WTC11 (cell line): Measurements from ENCODE around the gene ADAMTS2. TPM values are rescaled to one million over a fixed set of nuclear protein-coding genes. Genes with fewer than 3 reads are reported as not detected.

Experiments
- ATAC-seq: fragments of 200-7000 bp; cut with Tn5 transposase; 2 replicates; pipeline ENCODE4 v1.10.0; 2021; ENCODE audit warnings: mild to moderate bottlenecking, moderate library complexity
- CTCF ChIA-PET: fragments of 300-600 bp; sonication (Branson Sonifier 250); formaldehyde crosslinking; loops from one replicate; lab custom pipeline; 2021; ENCODE audit warnings: antibody characterized with exemption; lab: Charles Lee
- POLR2A ChIA-PET: fragments of 350-600 bp; sonication (Branson Sonifier 250); formaldehyde crosslinking; loops from one replicate; lab custom pipeline; 2021; ENCODE audit warnings: antibody characterized with exemption; lab: Charles Lee
- DNase-seq: peaks from one replicate; pipeline ENCODE4 v3.0.0; 2021; ENCODE audit warnings: low spot score
- H3K27ac Mint-ChIP-seq: 2 replicates; pipeline ENCODE4 v1.8.0; 2021; ENCODE audit warnings: mixed read lengths
- H3K27me3 Mint-ChIP-seq: 2 replicates; pipeline ENCODE4 v1.8.0; 2021; ENCODE audit warnings: low read depth, mild to moderate bottlenecking, moderate library complexity, mixed read lengths
- H3K36me3 Mint-ChIP-seq: 2 replicates; pipeline ENCODE4 v1.8.0; 2021; ENCODE audit warnings: mixed read lengths
- H3K4me1 Mint-ChIP-seq: 2 replicates; pipeline ENCODE4 v1.8.0; 2022; ENCODE audit warnings: mixed read lengths
- H3K4me3 Mint-ChIP-seq: 2 replicates; pipeline ENCODE4 v1.8.0; 2021; ENCODE audit warnings: mild to moderate bottlenecking, moderate library complexity, mixed read lengths
- H3K9me3 Mint-ChIP-seq: 2 replicates; pipeline ENCODE4 v1.8.0; 2021; ENCODE audit warnings: mixed read lengths
- AFF4 ChIP-seq: sonication (generic); formaldehyde crosslinking; IDR thresholded peaks from 2 replicates; pipeline ENCODE4 v1.8.1; 2023; ENCODE audit warnings: mild to moderate bottlenecking, missing genetic modification reagents, borderline replicate concordance
- ATF1 ChIP-seq: sonication (generic); formaldehyde crosslinking; IDR thresholded peaks from 2 replicates; pipeline ENCODE4 v1.8.1; 2023; ENCODE audit warnings: mild to moderate bottlenecking, moderate library complexity, missing genetic modification reagents
- CBFB ChIP-seq: sonication (generic); formaldehyde crosslinking; IDR thresholded peaks from 2 replicates; pipeline ENCODE4 v1.8.1; 2022; ENCODE audit warnings: mild to moderate bottlenecking, low read depth, missing genetic modification reagents
- CDX4 ChIP-seq: fragments of 250-450 bp; sonication (Bioruptor Pico); IDR thresholded peaks from 2 replicates; pipeline ENCODE4 v1.9.0; 2021; ENCODE audit warnings: moderate library complexity, mild to moderate bottlenecking, inconsistent platforms, borderline replicate concordance
- CREM ChIP-seq: sonication (generic); formaldehyde crosslinking; IDR thresholded peaks from 2 replicates; pipeline ENCODE4 v1.8.1; 2022; ENCODE audit warnings: mild to moderate bottlenecking, missing genetic modification reagents, moderate library complexity
- ELF4 ChIP-seq: sonication (generic); formaldehyde crosslinking; IDR thresholded peaks from 2 replicates; pipeline ENCODE4 v1.8.1; 2022; ENCODE audit warnings: low read depth, mild to moderate bottlenecking, moderate library complexity, missing genetic modification reagents
- IRF2 ChIP-seq: sonication (generic); formaldehyde crosslinking; IDR thresholded peaks from 2 replicates; pipeline ENCODE4 v1.8.0; 2022; ENCODE audit warnings: low read depth, missing genetic modification reagents, borderline replicate concordance
- JAZF1 ChIP-seq: fragments of 250-450 bp; sonication (Bioruptor Pico); IDR thresholded peaks from 2 replicates; pipeline ENCODE4 v1.9.0; 2021; ENCODE audit warnings: moderate library complexity, mild to moderate bottlenecking, inconsistent platforms
- MLX ChIP-seq: sonication (generic); formaldehyde crosslinking; IDR thresholded peaks from 2 replicates; pipeline ENCODE4 v1.8.1; 2023; ENCODE audit warnings: mild to moderate bottlenecking, missing genetic modification reagents, moderate library complexity
- MYBL2 ChIP-seq: sonication (generic); formaldehyde crosslinking; IDR thresholded peaks from 2 replicates; pipeline ENCODE4 v1.8.1; 2023; ENCODE audit warnings: mild to moderate bottlenecking, moderate library complexity, missing genetic modification reagents
- NFATC4 ChIP-seq: fragments of 250-450 bp; sonication (Bioruptor Pico); IDR thresholded peaks from 2 replicates; pipeline ENCODE4 v1.9.0; 2021; ENCODE audit warnings: mild to moderate bottlenecking
- NR1H2 ChIP-seq: sonication (generic); formaldehyde crosslinking; IDR thresholded peaks from 2 replicates; pipeline ENCODE4 v1.9.0; 2021; ENCODE audit warnings: mild to moderate bottlenecking, moderate library complexity, missing genetic modification reagents
- RELA ChIP-seq: sonication (generic); formaldehyde crosslinking; IDR thresholded peaks from 2 replicates; pipeline ENCODE4 v1.8.1; 2022; ENCODE audit warnings: missing genetic modification reagents, mild to moderate bottlenecking, borderline replicate concordance
- SMAD4 ChIP-seq: sonication (generic); formaldehyde crosslinking; IDR thresholded peaks from 2 replicates; pipeline ENCODE4 v1.8.0; 2022; ENCODE audit warnings: mild to moderate bottlenecking, missing genetic modification reagents
- SP1 ChIP-seq: sonication (generic); formaldehyde crosslinking; conservative IDR thresholded peaks from 2 replicates; pipeline ENCODE4 v1.8.1; 2022; ENCODE audit warnings: missing genetic modification reagents
- TEAD4 ChIP-seq: sonication (generic); formaldehyde crosslinking; IDR thresholded peaks from 2 replicates; pipeline ENCODE4 v1.8.0; 2022; ENCODE audit warnings: mild to moderate bottlenecking, missing genetic modification reagents
- TP53 ChIP-seq: sonication (generic); formaldehyde crosslinking; IDR thresholded peaks from 2 replicates; pipeline ENCODE4 v1.8.1; 2023; ENCODE audit warnings: mild to moderate bottlenecking, missing genetic modification reagents
- USF2 ChIP-seq: sonication (generic); formaldehyde crosslinking; IDR thresholded peaks from 2 replicates; pipeline ENCODE4 v1.8.1; 2023; ENCODE audit warnings: mild to moderate bottlenecking, missing genetic modification reagents, moderate library complexity
- ZNF219 ChIP-seq: sonication (generic); formaldehyde crosslinking; IDR thresholded peaks from 2 replicates; pipeline ENCODE4 v1.8.0; 2023; ENCODE audit warnings: missing genetic modification reagents, mild to moderate bottlenecking, borderline replicate concordance
- ZNF232 ChIP-seq: sonication (generic); formaldehyde crosslinking; IDR thresholded peaks from 2 replicates; pipeline ENCODE4 v1.8.0; 2022; ENCODE audit warnings: mild to moderate bottlenecking, missing genetic modification reagents
- total RNA-seq: library from RNA; stranded (reverse); gene quantifications from 3 replicates; pipeline ENCODE4 v1.2.3, GENCODE V29; 2021
- TF ChIP-seq, protein P1 (sequence below): sonication (generic); formaldehyde crosslinking; IDR thresholded peaks from 2 replicates; pipeline ENCODE4 v1.8.1; 2022; ENCODE audit warnings: missing genetic modification reagents, borderline replicate concordance
- TF ChIP-seq, protein P2 (sequence below): sonication (generic); formaldehyde crosslinking; IDR thresholded peaks from 2 replicates; pipeline ENCODE4 v1.8.0; 2022; ENCODE audit warnings: mild to moderate bottlenecking, missing genetic modification reagents

ADAMTS2 gene
- total RNA-seq, 1 experiment from 2014 or later = 11.2 TPM

DNA sequence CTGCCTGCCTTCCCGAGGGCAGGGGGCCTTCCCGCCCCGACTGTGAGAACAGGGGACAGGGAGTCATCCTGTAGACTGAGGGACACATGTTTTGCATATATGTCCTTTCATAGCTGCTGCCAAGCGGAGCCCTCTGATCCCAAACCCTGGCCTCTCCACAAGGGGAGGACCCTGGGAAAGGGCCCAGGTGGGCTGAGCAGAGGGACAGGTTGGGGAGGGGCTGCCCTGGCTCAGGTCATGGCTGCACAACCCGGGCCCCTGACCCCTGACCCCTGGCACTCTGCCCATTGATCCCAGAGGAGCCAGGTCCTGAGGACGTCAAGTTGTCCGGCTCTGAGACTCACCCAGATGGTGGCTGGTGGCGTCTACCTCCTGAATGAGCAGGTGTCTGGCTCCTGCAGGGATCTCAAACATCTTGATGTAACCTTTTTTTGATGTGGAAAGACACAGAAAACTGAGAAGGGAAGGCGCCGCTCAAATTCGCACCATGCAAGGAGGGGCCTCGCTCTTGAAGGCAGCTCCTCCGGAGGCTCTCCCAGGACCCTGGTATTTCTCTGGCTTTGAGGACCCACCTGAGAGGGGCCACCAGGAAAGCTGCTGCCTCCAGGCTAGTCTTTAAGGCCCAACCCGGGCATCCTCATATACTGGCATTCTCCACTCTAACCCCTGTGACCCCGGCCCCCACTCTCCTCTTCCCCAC lies 213.2 kb downstream of the ADAMTS2 start:
- H3K36me3 Mint-ChIP-seq = no peaks in the 10 kb centered on the region
- DNase-seq (peak; percentile 5), ATAC-seq (no peak)
- no peak overlapping the region for H3K27ac Mint-ChIP-seq
- TF ChIP-seq, protein P1, sequence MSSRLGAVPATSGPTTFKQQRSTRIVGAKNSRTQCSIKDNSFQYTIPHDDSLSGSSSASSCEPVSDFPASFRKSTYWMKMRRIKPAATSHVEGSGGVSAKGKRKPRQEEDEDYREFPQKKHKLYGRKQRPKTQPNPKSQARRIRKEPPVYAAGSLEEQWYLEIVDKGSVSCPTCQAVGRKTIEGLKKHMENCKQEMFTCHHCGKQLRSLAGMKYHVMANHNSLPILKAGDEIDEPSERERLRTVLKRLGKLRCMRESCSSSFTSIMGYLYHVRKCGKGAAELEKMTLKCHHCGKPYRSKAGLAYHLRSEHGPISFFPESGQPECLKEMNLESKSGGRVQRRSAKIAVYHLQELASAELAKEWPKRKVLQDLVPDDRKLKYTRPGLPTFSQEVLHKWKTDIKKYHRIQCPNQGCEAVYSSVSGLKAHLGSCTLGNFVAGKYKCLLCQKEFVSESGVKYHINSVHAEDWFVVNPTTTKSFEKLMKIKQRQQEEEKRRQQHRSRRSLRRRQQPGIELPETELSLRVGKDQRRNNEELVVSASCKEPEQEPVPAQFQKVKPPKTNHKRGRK = no peak
- TF ChIP-seq MYBL2 (CRISPR knock-in tag) = no peak
- TF ChIP-seq NFATC4 (CRISPR knock-in tag) = no peak
- no peak for TF ChIP-seq SMAD4 (CRISPR knock-in tag)
- no peak for TF ChIP-seq MLX (CRISPR knock-in tag)
- TF ChIP-seq IRF2 = no peak
- TF ChIP-seq AFF4 = no peak
- TF ChIP-seq RELA = no peak
- TF ChIP-seq SP1 = no peak
- no peak for TF ChIP-seq CREM
- TF ChIP-seq ATF1 = no peak
- TF ChIP-seq CDX4 (CRISPR knock-in tag) = no peak
- H3K27me3 Mint-ChIP-seq = no peaks in the 10 kb centered on the region
- no peak overlapping the region for H3K4me3 Mint-ChIP-seq
- no peaks in the 10 kb centered on the region for H3K4me1 Mint-ChIP-seq
- ChIA-PET POLR2A (no interaction called here), CTCF (no interaction called here)
- H3K9me3 Mint-ChIP-seq = peaks cover 4% of the 10 kb centered on the region; the same call in 1 of the 2 replicates

DNA sequence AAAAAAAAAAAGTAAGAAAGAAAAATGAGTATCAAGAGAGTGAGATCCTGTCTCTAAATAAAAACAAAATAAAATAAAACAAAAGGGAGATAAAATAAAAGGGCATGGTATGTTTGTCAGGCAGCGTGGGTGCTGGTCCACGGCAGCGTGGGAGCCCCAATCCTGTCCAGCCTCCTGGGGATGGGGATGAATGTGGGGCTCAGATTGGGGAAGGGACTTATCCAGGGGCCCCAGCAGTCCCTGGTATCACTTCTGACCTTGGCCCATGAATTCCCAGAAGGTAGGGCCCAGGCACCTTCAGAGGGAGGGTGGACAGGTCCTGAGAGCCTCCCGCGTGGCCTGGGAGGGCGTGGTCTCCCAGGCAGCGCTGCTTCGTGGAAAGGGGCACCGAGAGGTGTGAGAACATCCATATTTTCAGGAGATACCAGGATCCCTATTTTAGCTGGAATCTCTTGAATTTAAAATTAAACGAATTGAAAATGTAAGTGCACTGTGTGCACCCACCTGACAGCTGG lies 213.9 kb downstream of the ADAMTS2 start:
- peaks cover 4% of the 10 kb centered on the region; the same call in 1 of the 2 replicates for H3K9me3 Mint-ChIP-seq
- H3K27me3 Mint-ChIP-seq = no peaks in the 10 kb centered on the region
- no peak overlapping the region for H3K4me3 Mint-ChIP-seq
- ATAC-seq = no peak
- H3K36me3 Mint-ChIP-seq = no peaks in the 10 kb centered on the region
- CTCF ChIA-PET = interaction anchor here (0.7 kb wide), 1 partner anchor 8 kb away, joined by 3 read pairs; no protein-coding TSS in a partner anchor
- H3K27ac Mint-ChIP-seq = no peak overlapping the region
- H3K4me1 Mint-ChIP-seq = no peaks in the 10 kb centered on the region
- DNase-seq = peak; percentile 4
- POLR2A ChIA-PET = no interaction called here
- TF ChIP-seq ZNF232 (no peak), USF2 (CRISPR knock-in tag) (no peak), TP53 (CRISPR knock-in tag) (no peak), ELF4 (CRISPR knock-in tag) (no peak), SMAD4 (CRISPR knock-in tag) (no peak), JAZF1 (no peak), NR1H2 (CRISPR knock-in tag) (no peak), CBFB (CRISPR knock-in tag) (no peak), IRF2 (no peak), SP1 (no peak), ATF1 (no peak), TEAD4 (CRISPR knock-in tag) (no peak), CDX4 (CRISPR knock-in tag) (no peak), ZNF219 (CRISPR knock-in tag) (no peak)
- TF ChIP-seq, protein P1 = no peak
- TF ChIP-seq, protein P2, sequence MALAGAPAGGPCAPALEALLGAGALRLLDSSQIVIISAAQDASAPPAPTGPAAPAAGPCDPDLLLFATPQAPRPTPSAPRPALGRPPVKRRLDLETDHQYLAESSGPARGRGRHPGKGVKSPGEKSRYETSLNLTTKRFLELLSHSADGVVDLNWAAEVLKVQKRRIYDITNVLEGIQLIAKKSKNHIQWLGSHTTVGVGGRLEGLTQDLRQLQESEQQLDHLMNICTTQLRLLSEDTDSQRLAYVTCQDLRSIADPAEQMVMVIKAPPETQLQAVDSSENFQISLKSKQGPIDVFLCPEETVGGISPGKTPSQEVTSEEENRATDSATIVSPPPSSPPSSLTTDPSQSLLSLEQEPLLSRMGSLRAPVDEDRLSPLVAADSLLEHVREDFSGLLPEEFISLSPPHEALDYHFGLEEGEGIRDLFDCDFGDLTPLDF (CRISPR knock-in tag) = no peak
